B cell (primary cell): ENCODE results near the gene PARD3B. TPM values are rescaled to one million over a fixed set of nuclear protein-coding genes. Genes with fewer than 3 reads are reported as not detected.

Experiments
- ATAC-seq: fragments of 200-7000 bp; cut with Tn5 transposase; one replicate; pipeline ENCODE4 v1.10.0; 2021; ENCODE audit warnings: low read depth, mild to moderate bottlenecking, moderate number of reproducible peaks, moderate library complexity
- CTCF ChIA-PET: fragments of 350-600 bp; sonication (Branson Sonifier 250); formaldehyde crosslinking; loops from one replicate; lab custom pipeline; 2021; ENCODE audit warnings: antibody characterized with exemption, inconsistent platforms; lab: Charles Lee
- POLR2A ChIA-PET: fragments of 350-600 bp; sonication (Branson Sonifier 250); formaldehyde crosslinking; loops from one replicate; lab custom pipeline; 2021; ENCODE audit warnings: antibody characterized with exemption; lab: Charles Lee
- DNase-seq: peaks from one replicate; pipeline ENCODE4 v3.0.0; 2013
- H2AFZ ChIP-seq: 2 replicates; pipeline ENCODE4 v1.6.1; 2012; ENCODE audit warnings: mild to moderate bottlenecking, low read depth, low read length; ENCODE audit not compliant: insufficient read depth, poor library complexity, severe bottlenecking
- H3K27ac ChIP-seq, 2 donors: 1 replicate in 1 of 2; 2 replicates in 1 of 2; pipeline ENCODE4 v1.5.1; 2012 to 2013; ENCODE audit warnings: low read length in 2 of 2, mild to moderate bottlenecking in 2 of 2, moderate library complexity in 1 of 2
- H3K27me3 ChIP-seq, 4 experiments: fragments of 200-600 bp in 1 of 4; sonication (generic) in 1 of 4; replicated peaks in 1 of 4; 1 replicate in 2 of 4; 2 replicates in 2 of 4; pipeline versions ENCODE4 v1.6.1 to v1.7.0; 2013 to 2016; ENCODE audit warnings: low read length in 3 of 4, mild to moderate bottlenecking in 2 of 4, mixed read lengths in 1 of 4, moderate library complexity in 1 of 4; ENCODE audit not compliant: insufficient read depth in 4 of 4, control insufficient read depth in 3 of 4; ENCODE audit errors: control extremely low read depth in 1 of 4
- H3K36me3 ChIP-seq, 2 experiments: replicated peaks in 1 of 2; 1 replicate in 1 of 2; 2 replicates in 1 of 2; pipeline versions ENCODE4 v1.6.1 to v1.7.1; 2013; ENCODE audit warnings: low read length in 1 of 2; ENCODE audit not compliant: insufficient read depth in 2 of 2, control insufficient read depth in 1 of 2; ENCODE audit errors: control extremely low read depth in 1 of 2, extremely low read depth in 1 of 2
- H3K4me1 ChIP-seq, 2 donors: fragments of 200-600 bp in 1 of 2; sonication (generic) in 1 of 2; 1 replicate in 1 of 2; 2 replicates in 1 of 2; pipeline versions ENCODE4 v1.5.1 to v1.6.1; 2013 to 2017; ENCODE audit warnings: low read length in 2 of 2; ENCODE audit not compliant: control insufficient read depth in 2 of 2, insufficient read depth in 2 of 2
- H3K4me2 ChIP-seq: replicated peaks from 2 replicates; pipeline ENCODE3; 2012; ENCODE audit warnings: mild to moderate bottlenecking, low read depth, low read length; ENCODE audit not compliant: poor library complexity, severe bottlenecking
- H3K4me3 ChIP-seq, 5 experiments: fragments of 200-600 bp in 1 of 5; sonication (generic) in 1 of 5; 1 replicate in 3 of 5; 2 replicates in 2 of 5; pipeline versions ENCODE4 v1.5.1 to v1.7.0; 2011 to 2016; ENCODE audit warnings: low read length in 4 of 5, mild to moderate bottlenecking in 4 of 5, low read depth in 2 of 5, control low read depth in 1 of 5, moderate library complexity in 1 of 5; ENCODE audit not compliant: insufficient read depth in 1 of 5; ENCODE audit errors: control extremely low read depth in 1 of 5, extremely low read depth in 1 of 5
- H3K79me2 ChIP-seq: fragments of 200-600 bp; sonication (generic); one replicate; pipeline ENCODE4 v1.6.0; 2016; ENCODE audit warnings: low read length; ENCODE audit not compliant: control insufficient read depth, insufficient read depth
- H3K9ac ChIP-seq: fragments of 200-600 bp; sonication (generic); 2 replicates; pipeline ENCODE4 v1.6.1; 2017; ENCODE audit warnings: mild to moderate bottlenecking, low read length, moderate library complexity
- H3K9me3 ChIP-seq, 3 donors: one replicate each; pipeline versions ENCODE4 v1.6.1 to v1.7.1; 2013; ENCODE audit warnings: low read length in 2 of 3; ENCODE audit not compliant: control insufficient read depth in 2 of 3, insufficient read depth in 1 of 3; ENCODE audit errors: control extremely low read depth in 1 of 3
- H4K20me1 ChIP-seq: 2 replicates; pipeline ENCODE4 v1.6.0; 2012; ENCODE audit warnings: mild to moderate bottlenecking, low read length; ENCODE audit not compliant: insufficient read depth, control insufficient read depth, poor library complexity, severe bottlenecking
- H3K27ac Mint-ChIP-seq: one replicate; pipeline ENCODE4 v1.8.0; 2021; ENCODE audit warnings: mixed read lengths
- H3K27me3 Mint-ChIP-seq: one replicate; pipeline ENCODE4 v1.8.0; 2021; ENCODE audit warnings: mixed read lengths
- H3K4me1 Mint-ChIP-seq: one replicate; pipeline ENCODE4 v1.8.0; 2021; ENCODE audit warnings: mixed read lengths
- H3K4me3 Mint-ChIP-seq: one replicate; pipeline ENCODE4 v1.8.0; 2021; ENCODE audit warnings: mixed read lengths
- H3K9me3 Mint-ChIP-seq: one replicate; pipeline ENCODE4 v1.8.0; 2022; ENCODE audit warnings: mixed read lengths; ENCODE audit not compliant: insufficient read depth
- EZH2 ChIP-seq: IDR thresholded peaks from 2 replicates; pipeline ENCODE4 v1.6.1; 2012; ENCODE audit warnings: borderline replicate concordance, low read depth, mild to moderate bottlenecking, moderate library complexity, low read length; ENCODE audit not compliant: insufficient read depth, poor library complexity, severe bottlenecking
- WGBS: methylation state at CpG from one replicate; pipeline ENCODE4 v1.1.5; 2013; ENCODE audit warnings: missing lambda C conversion rate; ENCODE audit not compliant: insufficient coverage; 5-methylcytosine and 5-hydroxymethylcytosine counted together
- intact Hi-C: fragments of 100-400 bp; cut with micrococcal nuclease; formaldehyde crosslinking; loops from one replicate; pipeline ENCODE4 v1.10.0; 2022
- polyA plus RNA-seq: library from polyadenylated mRNA; depleted of rRNA; stranded (reverse); fragments of >200 nt; gene quantifications from 2 replicates; pipeline ENCODE4 v1.2.3, GENCODE V29; 2012
- total RNA-seq, 2 donors: library from RNA; stranded (reverse); fragments of 120-200 nt in 1 of 2; gene quantifications; 1 replicate in 1 of 2; 2 replicates in 1 of 2; pipeline versions ENCODE4 v1.2.3 to v1.2.4, GENCODE V29; 2013 to 2022
- TF ChIP-seq, protein P1 (sequence below): fragments of 200-600 bp; IDR thresholded peaks from one replicate; pipeline ENCODE4 v1.8.0; 2022; ENCODE audit warnings: antibody characterized with exemption, mild to moderate bottlenecking

The PARD3B gene
- total and polyA plus RNA-seq, 2 donors (not counting 1 experiment from before 2014, with no cell fraction given) = not detected

DNA sequence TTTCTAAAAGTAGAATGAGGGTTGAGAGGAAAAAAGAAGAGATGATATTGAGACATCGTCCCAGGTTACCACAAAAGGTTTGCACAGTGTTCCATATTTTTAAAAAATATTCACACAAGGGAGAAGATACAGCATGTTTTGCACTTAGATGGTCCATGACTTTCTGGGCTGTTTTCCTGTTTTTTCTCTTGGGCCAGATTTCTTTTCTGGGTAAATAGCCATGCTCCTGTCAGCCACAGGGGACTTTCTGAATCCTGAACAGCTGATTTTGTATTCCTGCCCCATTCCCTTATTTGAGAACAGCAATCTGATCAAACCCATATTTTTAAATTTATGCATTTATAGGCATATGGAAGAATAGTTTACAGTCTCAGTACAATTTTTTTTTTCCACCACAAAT is 951.1 kb downstream of the PARD3B start:
- Histone ChIP-seq H2AFZ (no peak overlapping the region), H3K4me3 (no peak overlapping the region), H4K20me1 (no peaks in the 10 kb centered on the region), H3K79me2 (no peaks in the 10 kb centered on the region), H3K9me3 (peaks cover 0 to 5% (median 3%) of the 10 kb centered on the region in 3 donors), H3K36me3 (no peaks in the 10 kb centered on the region), H3K4me1 (no peaks in the 10 kb centered on the region), H3K9ac (no peak overlapping the region), H3K4me2 (no peak overlapping the region), H3K27me3 (no peaks in the 10 kb centered on the region), H3K27ac (no peak overlapping the region)
- Mint-ChIP-seq H3K27ac (no peak overlapping the region), H3K4me1 (no peaks in the 10 kb centered on the region), H3K4me3 (no peak overlapping the region), H3K9me3 (peaks cover 2% of the 10 kb centered on the region), H3K27me3 (peaks cover 13% of the 10 kb centered on the region)
- DNase-seq = no peak
- ChIA-PET POLR2A (no interaction called here), CTCF (no interaction called here)
- no CpG with 5 or more reads among the region's 1 CpG for WGBS
- ATAC-seq = no peak
- no peak for TF ChIP-seq EZH2
- TF ChIP-seq, protein P1, sequence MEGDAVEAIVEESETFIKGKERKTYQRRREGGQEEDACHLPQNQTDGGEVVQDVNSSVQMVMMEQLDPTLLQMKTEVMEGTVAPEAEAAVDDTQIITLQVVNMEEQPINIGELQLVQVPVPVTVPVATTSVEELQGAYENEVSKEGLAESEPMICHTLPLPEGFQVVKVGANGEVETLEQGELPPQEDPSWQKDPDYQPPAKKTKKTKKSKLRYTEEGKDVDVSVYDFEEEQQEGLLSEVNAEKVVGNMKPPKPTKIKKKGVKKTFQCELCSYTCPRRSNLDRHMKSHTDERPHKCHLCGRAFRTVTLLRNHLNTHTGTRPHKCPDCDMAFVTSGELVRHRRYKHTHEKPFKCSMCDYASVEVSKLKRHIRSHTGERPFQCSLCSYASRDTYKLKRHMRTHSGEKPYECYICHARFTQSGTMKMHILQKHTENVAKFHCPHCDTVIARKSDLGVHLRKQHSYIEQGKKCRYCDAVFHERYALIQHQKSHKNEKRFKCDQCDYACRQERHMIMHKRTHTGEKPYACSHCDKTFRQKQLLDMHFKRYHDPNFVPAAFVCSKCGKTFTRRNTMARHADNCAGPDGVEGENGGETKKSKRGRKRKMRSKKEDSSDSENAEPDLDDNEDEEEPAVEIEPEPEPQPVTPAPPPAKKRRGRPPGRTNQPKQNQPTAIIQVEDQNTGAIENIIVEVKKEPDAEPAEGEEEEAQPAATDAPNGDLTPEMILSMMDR = no peak
- intact Hi-C loops = no loop called here

DNA sequence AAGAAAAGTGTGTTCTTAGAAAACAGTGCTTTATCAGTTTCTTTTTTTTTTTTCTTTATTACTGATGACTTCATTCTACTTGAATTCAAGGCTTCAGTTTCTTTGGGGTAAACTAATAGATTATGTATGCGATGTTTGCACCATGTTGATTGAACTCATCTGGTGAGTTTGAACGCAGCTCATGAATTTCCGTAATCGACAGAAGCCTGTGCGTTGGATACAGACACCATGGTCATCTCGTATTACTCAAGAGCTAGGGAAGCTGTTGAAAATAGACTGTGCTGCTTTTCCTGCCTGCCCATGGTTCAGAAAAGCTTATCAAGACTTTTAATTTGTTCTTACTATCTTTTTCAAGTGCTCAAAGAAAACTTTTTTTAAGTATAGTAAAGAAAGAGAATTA is 951.5 kb downstream of the PARD3B start:
- peaks cover 0 to 3% (median under 1%) of the 10 kb centered on the region in 3 donors for H3K9me3 ChIP-seq
- peaks cover 14% of the 10 kb centered on the region for H3K27me3 Mint-ChIP-seq
- intact Hi-C loops = no loop called here
- no peak overlapping the region for H3K4me3 Mint-ChIP-seq
- no peak overlapping the region for H2AFZ ChIP-seq
- H3K4me3 ChIP-seq = no peak overlapping the region
- ChIA-PET POLR2A (no interaction called here), CTCF (no interaction called here)
- no peaks in the 10 kb centered on the region for H3K9me3 Mint-ChIP-seq
- no peaks in the 10 kb centered on the region for H3K36me3 ChIP-seq
- H3K27ac ChIP-seq = no peak overlapping the region
- H3K27me3 ChIP-seq = no peaks in the 10 kb centered on the region
- no peaks in the 10 kb centered on the region for H3K4me1 Mint-ChIP-seq
- 97% methylated on average over 6 of the region's 6 CpGs for WGBS
- ATAC-seq = no peak
- no peak overlapping the region for H3K27ac Mint-ChIP-seq
- no peak for DNase-seq
- H3K9ac ChIP-seq = no peak overlapping the region
- no peaks in the 10 kb centered on the region for H3K79me2 ChIP-seq
- TF ChIP-seq, protein P1 = no peak
- TF ChIP-seq EZH2 = no peak
- H4K20me1 ChIP-seq = no peaks in the 10 kb centered on the region
- H3K4me2 ChIP-seq = no peak overlapping the region
- no peaks in the 10 kb centered on the region for H3K4me1 ChIP-seq
